Endometrium (tissue), 2 donors: ENCODE data around the gene LRP6.

Source experiments
- FAIRE-seq: peaks from 2 replicates; lab custom pipeline; 2012; peaks lifted over from hg19 to GRCh38; lab: Jason Lieb, UNC
- donor health status: control.
- donor health status: control.

Gene LRP6

DNA sequence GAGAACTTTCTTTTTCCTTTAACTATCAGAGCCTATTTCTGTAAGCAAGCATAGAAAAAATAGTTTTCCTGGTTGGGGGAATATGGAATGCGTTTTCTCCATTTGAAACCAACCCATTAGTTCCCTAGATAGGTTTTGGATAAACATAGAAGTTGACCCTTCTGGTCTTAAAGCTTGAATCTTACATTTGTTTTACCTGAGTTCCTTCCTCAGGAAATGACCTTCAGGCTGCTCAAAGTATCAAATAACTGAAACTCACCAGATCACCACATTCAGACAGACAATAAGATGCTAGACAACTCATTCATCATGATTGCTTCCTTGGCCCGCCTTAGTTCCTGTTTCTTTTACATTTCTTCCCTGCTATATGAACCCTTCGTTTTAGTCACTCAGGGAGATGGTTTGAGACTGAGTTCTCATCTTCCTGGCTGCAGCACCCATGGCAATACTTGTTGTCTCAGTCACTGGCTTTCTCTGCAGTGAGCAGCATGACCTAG, 52.2 kb downstream of the LRP6 start:
- FAIRE-seq, result no peak

DNA sequence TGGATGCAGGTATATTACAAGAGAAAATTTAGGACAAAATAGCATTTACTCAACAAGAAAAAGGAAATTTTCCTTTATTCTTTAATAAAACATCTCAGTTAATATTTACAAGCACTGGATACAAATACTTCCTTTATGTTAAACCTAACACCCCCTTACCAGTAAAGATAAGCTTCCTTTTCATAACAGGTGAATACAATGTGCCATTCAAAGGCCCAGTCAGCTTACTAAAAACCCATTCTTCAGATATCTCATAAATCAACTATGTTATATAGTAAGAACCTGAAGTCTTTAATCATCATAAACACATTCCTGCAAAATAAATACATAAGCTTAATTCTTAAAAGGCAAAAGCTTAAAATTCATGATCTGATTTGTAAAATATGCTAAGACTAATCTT, 52.6 kb downstream of the LRP6 start:
- FAIRE-seq, result no peak

DNA sequence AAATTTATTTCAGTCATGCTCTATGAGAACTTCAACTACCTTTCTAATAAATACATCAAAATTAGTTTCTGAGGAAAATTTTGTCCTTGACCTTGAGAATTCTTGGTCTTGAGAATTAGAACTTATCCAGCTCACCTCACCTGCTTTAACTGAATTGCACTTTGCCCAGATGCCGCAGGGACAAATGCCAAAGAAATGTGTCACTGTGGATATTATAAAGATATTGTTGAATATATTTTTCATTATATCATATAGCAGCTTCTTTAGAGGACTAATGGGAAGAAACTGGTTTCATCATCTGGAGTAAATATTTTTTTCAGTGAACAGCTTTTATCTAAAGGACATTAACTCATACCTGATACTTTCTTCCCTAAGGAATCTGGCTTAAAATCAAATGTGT, 54.1 kb downstream of the LRP6 start:
- no peak for FAIRE-seq

DNA sequence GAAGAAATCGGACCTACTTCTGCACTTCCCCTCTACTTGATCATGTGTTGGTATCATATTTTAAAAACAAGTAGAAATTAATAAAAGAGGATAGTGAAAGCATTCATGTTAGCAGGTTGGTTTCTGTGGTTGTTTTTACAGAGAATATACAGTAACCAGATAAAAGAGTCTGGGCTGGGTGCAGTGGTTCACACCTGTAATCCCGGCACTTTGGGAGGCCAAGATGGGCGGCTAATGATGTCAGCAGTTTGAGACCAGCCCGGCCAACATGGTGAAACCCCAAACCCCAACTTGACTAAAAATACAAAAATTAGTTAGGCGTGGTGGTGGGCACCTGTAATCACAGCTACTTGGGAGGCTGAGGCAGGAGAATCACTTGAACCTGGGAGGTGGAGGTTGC, 55.9 kb downstream of the LRP6 start:
- FAIRE-seq, result no peak

DNA sequence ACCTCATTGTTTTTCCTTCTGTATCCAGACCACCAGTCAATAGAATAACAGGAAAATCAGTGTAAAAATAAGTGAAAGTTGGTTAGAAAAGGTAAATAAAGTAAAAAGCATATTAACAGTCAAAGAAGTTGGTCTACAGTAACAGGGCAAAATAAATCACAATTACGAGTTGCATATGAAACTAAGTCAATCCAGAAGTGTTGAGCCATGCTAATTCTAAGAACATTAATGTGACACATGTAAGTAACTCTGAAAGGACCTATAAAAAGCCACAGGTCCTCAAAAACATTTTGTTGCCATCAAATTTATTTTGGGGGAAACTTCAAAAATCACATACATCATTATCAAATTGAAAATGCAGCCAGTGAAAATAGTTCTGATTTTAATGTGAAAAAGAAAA, 56.4 kb downstream of the LRP6 start:
- no peak for FAIRE-seq

DNA sequence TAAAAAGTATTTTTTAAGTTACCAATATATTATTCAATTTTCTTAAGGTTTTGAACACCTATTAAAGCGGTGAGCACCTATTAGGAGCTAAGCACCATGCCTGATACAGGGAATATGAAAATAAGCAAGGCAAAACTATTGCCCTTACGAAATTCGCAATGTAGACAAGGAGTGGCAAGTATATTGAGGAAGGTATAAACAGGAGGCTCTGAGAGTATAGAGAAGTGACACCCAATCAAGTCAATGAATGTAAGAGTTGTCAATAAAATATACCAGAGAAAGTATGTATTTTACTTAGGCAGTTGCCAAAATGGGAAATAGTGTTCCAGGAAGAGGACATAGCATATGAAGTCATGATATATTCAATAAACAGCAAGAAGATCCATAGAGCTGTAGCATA, 57.2 kb downstream of the LRP6 start:
- no peak for FAIRE-seq

DNA sequence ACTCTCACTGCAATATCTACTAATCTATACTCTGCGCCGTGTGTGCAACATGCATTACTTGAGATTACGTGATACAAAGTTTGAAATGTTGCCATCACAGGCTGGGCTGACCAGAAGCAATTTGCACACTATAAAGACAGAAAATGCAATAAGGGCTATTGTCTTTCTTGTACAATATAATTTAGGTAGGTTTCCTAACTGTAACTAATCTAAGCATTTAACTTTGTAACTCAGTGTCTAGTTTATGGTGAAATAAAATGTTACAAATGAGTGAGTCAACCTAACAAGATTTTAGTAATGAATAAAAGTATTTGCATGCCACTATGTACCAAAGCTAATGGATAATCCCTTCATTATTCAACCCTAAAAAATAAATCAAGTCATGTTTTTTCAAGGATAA, 57.8 kb downstream of the LRP6 start:
- FAIRE-seq, result no peak

DNA sequence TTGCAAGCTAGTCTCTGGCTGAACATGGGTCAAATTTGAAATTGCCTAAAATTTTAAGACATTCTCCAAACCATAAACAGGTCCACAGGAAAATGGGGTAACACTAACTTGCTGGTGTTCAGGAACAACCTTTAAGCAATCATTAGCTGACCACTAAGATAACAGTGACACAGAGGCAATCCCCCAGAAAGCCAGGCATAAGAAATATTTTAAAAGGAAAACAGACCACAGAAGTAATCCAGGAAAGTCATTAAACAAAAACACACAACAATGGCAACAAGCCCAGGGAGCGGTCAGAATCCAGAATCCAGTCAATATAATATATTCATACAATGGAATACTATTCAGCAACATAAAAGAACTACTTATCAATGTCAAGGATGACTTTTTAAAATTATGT, 59.1 kb downstream of the LRP6 start:
- FAIRE-seq, result no peak

DNA sequence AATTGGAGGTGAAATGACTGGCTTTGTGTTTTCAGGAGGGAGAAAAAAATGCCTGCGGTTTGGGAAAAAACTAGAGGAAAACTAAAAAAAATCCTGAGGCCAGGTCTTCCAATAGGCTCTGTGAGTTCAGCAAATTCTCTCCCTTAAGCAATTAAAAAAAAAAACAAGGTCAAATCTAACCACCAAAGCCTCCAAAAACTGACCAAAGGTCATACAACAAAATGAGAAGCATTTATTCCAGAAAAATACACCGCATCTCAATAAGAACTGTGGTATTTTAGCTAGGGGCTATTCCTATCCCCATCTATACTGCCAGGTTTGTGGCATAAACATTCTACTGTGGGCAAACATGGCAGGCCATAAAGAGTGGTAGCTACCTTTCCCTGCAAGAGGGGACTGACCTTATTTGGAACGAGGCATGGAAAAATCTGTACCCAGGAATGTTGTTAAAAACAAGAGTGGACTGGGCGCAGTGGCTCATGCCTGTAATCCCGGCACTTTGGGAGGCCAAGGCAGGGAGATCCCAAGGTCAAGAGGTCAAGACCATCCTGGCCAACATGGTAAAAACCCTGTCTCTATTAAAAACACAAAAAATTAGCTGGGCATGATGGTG, 60.0 kb downstream of the LRP6 start:
- no peak for FAIRE-seq

DNA sequence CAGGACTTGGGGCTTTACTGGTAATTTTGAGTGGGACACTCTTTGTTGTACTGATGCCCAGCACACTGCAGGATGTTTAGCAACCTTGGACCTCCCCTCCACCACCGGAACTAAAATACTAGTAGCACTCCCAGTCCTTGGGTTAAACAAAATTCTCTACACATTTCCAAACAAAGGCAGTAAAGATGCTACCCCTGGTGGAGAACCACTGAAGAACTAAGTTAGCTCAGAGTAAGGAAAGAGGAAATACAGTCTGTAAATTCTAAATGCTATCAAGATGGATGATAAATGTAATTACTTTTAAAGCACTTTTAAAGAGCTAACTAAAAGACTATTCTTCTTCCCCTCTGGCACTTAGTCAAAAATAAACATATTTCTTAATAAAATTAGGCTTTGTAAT, 64.1 kb downstream of the LRP6 start:
- FAIRE-seq, result no peak

DNA sequence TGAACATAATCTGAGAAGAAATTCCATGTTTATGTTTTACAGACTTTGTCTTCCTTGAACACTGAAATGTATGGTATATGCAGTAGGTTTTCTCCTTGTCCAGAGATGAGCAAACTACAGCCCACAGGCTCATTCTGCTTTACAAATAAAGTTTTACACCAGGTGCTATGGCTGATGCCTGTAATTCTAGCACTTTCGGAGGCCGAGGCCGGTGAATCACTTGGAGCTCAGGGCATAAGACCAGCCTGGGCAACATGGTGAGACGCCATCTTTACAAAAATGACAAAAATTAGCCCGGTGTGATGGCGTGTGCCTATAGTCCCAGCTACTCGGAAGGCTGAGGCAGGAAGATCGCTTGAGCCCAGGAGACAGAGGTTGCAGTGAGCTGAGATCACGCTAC, 64.7 kb downstream of the LRP6 start:
- no peak for FAIRE-seq

DNA sequence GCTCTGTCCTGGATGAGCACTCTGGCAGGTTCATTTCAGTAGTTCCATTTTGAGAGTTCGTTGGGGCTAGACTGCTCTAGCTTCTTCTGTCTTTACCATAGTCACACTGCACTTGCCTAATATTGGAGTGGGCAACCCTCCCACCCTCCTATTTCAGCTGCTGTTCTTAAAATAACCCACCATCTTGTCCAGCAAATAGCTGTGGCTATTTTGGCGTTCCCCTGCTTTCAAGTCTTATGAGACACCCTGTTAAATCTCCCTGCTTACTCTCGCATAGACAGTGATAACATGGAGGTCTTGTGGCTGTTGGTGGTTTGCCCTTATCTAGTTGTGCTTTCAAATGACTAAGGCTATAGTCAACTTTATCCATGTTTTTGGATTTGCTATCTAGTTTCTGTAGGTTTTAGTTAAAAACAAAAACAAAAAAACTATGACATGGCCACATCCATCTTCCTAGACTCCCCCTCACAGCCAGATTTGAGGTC, 65.5 kb downstream of the LRP6 start:
- FAIRE-seq, result no peak

DNA sequence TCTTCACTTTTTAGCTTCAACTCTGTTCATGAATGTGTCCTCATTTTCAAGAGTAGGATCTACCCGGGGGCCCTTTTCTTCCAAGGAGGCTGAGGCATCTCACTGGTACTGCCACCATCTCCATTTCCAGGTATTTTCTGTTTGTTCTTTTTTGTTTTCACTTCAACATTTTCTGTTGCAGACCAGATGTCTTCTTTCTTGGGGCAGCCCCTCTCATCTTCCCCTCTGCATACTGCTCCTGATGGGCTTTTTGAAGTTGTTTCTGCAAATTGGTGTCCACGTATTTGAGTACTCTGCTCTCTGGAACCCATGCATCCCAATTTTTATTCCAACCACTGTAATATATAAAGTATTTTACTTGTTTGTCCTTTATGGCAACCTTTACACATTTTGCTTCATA, 66.5 kb downstream of the LRP6 start:
- FAIRE-seq, result no peak

DNA sequence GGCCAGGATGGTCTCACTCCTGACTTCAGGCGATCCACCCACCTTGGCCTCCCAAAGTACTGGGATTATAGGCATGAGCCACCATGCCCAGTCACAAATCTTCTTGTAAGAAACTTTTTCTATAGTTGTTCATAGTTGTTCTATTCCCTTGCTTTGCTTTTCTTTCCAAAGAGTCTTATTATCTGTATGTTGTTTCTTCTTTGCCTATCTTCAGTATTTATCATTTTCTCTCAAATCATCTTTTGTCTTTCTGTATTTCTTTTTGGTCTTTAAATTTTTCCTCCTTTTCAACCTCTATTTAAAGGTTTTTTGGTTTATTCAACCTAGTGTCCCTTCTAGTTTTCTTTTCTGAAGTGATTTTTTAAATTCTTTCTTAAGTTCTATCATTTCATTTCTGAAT, 68.7 kb downstream of the LRP6 start:
- FAIRE-seq, result no peak

DNA sequence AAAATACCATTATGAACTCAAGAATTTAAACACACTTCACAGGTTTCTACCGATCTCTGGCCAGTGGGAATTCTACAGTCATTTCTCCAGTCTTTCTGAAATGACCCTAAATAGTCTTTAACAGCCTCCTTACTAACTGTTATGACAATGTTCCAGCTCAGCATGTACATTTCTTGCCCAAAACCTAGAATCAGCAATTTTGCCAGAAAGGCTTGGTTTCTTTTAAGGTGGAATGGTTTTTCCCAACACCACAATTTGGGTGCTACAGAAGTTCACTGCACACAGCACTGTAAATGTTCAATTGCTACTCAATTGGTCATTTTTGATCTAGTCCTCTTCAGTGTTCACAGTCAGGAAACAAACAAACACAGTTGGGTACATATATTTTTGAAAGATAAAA, 69.7 kb downstream of the LRP6 start:
- no peak for FAIRE-seq

DNA sequence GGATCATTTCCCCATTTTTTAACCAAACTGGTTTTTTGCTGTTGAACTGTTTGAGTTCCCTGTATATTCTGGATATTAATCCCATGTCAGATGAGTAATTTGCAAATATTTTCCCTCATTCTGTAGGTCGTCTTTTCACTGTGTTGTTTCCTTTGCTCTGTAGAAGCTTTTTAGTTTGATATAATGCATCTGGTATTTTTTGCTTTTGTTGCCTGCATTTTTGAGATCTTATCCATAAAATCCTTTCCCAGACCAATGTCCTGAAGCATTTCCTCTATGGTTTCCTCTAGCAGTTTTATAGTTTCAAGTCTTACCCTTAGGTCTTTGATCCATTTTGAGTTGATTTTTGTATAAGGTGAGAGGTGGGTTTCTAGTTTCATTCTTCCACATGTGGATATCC, 71.3 kb downstream of the LRP6 start:
- FAIRE-seq, result no peak

DNA sequence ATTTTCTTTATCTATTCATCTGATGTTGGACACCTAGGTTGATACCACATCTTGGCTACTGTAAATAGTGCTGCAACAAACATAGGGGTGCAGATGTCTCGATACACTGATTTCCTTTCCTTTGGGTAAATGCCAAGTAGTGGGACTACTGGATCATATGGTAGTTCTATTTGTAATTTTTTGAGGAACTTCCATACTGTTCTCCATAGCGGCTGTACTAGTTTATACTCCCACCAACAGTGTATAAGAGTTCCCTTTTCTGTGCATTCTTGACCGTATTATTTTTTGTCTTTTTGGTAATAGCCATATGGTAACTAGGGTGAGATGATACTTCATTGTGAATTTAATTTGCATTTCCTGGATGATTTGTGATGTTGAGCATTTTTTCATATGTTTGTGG, 71.8 kb downstream of the LRP6 start:
- FAIRE-seq, result no peak

DNA sequence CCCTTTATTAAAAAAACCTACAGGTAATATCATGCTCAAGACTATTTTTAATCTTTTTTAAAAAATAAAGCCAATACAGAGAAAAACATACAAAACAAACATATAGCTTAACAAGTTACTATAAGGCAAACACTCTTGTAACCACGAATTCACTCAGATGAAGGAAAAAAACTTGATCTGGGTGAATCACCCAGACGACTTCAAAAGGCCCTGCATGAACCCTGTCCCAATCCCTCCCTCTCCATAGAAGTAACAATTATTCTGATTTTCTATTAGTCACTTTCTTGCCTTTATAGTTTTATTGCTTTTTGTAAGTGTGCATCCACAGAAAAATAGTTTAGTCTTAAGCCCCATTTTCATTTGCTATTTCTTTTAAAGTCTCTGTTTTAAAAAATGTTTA, 72.6 kb downstream of the LRP6 start:
- no peak for FAIRE-seq

DNA sequence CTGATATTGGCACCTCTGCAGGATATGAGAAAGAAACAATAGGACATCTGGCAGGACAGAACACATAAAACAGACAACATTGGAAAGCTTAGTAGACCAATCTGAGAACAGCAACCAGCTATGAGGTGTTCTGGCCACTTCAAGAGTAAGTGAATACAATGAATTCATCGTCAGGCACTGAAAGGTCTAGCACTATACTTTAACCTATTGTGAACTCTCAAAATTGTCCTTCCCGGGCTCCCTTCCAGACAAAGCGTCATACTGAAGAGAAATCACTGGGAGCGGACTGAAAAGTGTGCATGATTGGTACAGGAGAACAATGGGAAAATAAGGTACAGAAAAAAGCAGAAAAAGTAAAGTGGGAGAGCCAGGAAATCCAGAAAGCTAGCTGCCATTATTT, 75.8 kb downstream of the LRP6 start:
- no peak for FAIRE-seq

DNA sequence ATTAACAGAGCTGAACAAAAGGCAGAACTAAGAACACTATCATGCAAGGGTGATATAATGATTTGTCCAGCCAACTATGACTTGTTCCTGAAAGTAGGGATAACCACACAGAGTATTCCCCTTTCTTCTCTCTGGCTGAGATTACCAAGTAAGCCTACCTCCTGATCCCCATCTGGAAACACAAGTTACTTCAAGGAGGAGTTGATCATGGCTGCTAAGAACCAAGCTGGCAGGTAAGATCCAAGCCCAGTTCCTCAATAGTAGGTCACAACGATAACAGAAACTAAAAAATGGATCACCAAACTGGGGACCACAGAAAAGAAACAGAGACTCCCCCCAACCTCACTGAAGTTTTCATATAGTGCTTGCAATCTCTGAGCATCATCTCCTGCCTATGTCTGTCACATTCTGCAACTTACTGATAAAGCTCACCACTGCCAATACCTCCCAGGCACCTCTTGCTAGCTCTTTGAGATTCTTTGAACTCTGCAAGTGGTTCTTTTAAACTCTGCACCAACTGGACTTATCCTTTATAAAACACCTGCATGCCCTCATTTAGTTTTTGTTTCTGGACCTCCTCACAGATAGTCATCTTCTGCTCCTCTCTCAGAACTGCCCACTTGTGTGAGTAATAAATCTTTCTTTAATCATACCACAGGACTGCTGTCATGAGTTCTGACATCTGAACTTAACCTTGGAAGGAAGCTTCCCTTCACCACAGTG, 76.6 kb downstream of the LRP6 start:
- FAIRE-seq, result no peak

DNA sequence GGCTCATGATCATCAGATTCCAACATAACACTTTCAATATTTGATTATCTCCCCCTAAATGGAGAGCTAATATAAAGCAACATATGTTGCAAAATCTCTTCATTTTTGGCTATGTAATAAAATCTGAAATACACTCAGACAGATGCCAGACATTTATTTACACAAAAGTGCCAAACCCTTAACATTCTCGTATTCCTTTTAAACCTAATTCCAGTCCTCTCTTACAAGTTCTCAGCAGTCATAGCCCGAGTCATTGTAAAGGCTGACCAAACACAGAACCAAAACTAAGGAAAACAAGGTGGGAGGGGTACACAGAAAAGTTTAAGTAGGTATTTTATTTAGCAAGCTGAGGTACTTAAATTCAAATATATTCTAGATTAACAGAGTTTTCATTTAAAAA, 81.4 kb downstream of the LRP6 start:
- no peak for FAIRE-seq

DNA sequence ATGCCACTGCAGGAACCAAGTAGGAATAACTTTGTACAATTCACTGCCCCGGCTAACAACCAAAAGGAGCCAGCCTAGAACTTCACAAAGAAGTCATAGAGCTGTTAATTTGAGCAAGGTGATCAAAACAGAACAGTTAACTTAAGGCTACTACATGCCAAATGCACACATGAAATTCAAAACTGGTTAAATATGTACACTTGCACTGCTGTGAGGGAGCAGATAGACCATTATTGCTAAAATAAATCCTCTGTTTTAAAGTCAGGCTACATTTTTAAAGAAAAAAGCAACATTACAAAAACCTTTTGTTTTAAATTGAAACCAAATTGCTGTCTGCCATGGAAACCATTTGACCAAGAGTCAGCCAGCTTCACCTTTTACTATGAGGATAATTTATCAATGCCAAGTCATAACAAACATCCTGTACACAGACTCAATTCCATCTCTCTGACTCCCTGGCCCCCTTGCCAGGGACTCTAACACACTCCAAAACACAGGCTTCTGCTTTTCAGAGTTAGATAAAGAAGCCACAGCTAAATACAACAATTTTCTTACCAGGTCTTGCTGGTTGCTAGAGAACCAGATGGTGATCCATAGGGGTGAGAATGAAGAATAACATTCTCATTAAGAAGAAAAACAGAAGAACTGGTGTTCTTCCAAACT, 84.0 kb downstream of the LRP6 start:
- peak; percentile 29 for FAIRE-seq

DNA sequence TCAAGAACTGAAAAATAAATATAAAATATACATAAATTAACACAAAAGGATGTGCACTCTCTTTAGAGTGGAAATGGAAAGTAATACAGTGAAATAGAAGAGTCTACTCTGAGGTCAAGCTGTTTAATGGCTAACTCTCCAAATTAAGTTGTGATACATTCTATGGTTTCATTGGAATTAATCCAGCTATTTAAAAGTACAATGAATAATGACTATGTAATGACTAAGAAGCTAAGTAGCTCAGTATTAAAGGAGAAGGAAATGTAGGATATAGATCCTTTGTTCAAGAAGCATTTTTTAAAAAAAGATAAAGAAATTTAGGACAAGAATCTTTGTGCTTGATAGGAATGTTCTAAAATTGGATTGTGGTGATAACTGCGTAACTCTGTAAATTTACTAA, 85.3 kb downstream of the LRP6 start:
- FAIRE-seq, result no peak

DNA sequence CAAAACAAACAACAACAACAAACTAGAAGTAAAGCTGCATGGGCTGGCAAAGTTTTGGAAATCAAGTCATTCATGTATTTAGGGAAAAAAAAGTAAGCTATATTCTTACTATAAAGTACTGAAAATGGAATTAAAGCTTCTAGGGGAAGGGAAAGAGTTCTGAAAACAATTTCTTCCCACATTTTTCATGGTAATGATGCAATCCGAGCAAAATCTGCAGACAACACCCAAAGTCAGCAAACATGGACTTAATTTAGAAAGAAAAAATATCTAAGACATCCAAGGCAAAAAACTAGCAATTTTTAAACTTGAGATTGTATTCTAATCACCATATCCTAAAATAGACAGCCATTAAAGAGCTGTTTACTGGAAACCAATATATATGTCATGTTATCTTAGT, 86.3 kb downstream of the LRP6 start:
- FAIRE-seq, result no peak
